ENCODE results near the gene PTH2.

DNA sequence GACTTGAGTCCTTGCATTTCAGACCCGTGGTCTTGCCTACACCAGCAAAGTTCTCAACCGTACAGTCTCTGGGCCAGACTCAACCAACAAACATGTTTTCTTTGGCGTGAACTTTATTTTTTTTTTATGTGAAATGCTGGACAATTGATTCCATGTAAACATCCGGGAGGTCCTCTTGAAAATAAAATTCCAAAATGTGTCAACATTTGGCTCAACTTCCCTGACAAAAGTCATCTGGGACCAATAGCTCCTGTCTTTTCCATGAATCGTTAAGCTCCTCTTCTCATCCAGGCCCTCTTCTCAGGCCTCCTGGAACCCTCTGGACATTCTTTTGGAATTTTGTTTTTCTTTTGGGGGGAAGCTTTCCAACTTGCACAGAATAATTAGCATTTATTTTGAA is 32.5 kb upstream of the PTH2 start:
- TF ChIP-seq POLR2AphosphoS5 (IDR thresholded peaks at IDR 0.05), result no peak
- TF ChIP-seq EP300 (IDR thresholded peaks at IDR 0.05), result no peak

All from esophagus muscularis mucosa (tissue), 3 donors.